CD14-positive monocyte (primary cell): ENCODE measurements around the gene C13orf46. TPM values are rescaled to one million over a fixed set of nuclear protein-coding genes. Genes with fewer than 3 reads are reported as not detected.
A peak's percentile ranks its signal among the peaks of the same experiment; 100 is the strongest.
"Not testable (repeated sequence)": the region's sequence is repeated elsewhere in the genome, so short reads cannot be mapped to it uniquely, and the experiment has no call there.

ENCODE experiments used
- DNase-seq, 3 donors: peaks; one replicate each; pipeline ENCODE4 v3.0.0-alpha.2; 2011 to 2022
- H2AFZ ChIP-seq: 2 replicates; pipeline ENCODE4 v1.6.0; 2012; ENCODE audit warnings: mild to moderate bottlenecking, low read depth, low read length, inconsistent platforms; ENCODE audit not compliant: insufficient read depth, poor library complexity, severe bottlenecking
- H3K27ac ChIP-seq, 2 donors: 1 replicate in 1 of 2; 2 replicates in 1 of 2; pipeline ENCODE4 v1.5.1; 2012 to 2013; ENCODE audit warnings: low read length in 2 of 2, control low read depth in 1 of 2, inconsistent platforms in 1 of 2, low read depth in 1 of 2, mild to moderate bottlenecking in 1 of 2
- H3K27me3 ChIP-seq, 2 donors: one replicate each; pipeline versions ENCODE4 v1.6.0 to v1.6.1; 2011 to 2013; ENCODE audit warnings: low read length in 2 of 2; ENCODE audit not compliant: control insufficient read depth in 2 of 2, insufficient read depth in 2 of 2
- H3K36me3 ChIP-seq, 2 donors: replicated peaks in 1 of 2; 1 replicate in 1 of 2; 2 replicates in 1 of 2; pipeline versions ENCODE4 v1.5.1 to v1.6.1; 2012 to 2013; ENCODE audit warnings: low read length in 2 of 2, control low read depth in 1 of 2, inconsistent platforms in 1 of 2, mild to moderate bottlenecking in 1 of 2; ENCODE audit not compliant: insufficient read depth in 2 of 2, control insufficient read depth in 1 of 2
- H3K4me1 ChIP-seq, 2 donors: 1 replicate in 1 of 2; 2 replicates in 1 of 2; pipeline versions ENCODE4 v1.5.1 to v1.6.1; 2012 to 2013; ENCODE audit warnings: low read length in 2 of 2, control low read depth in 1 of 2, inconsistent platforms in 1 of 2, mild to moderate bottlenecking in 1 of 2, moderate library complexity in 1 of 2; ENCODE audit not compliant: insufficient read depth in 2 of 2, control insufficient read depth in 1 of 2
- H3K4me2 ChIP-seq: replicated peaks from 2 replicates; pipeline ENCODE3; 2012; ENCODE audit warnings: low read length, moderate library complexity, mild to moderate bottlenecking; ENCODE audit not compliant: poor library complexity, severe bottlenecking; ENCODE audit errors: extremely low read depth
- H3K4me3 ChIP-seq, 3 experiments: fragments of 200-600 bp in 1 of 3; sonication (generic) in 1 of 3; replicated peaks in 1 of 3; 1 replicate in 2 of 3; 2 replicates in 1 of 3; pipeline ENCODE4 v1.5.1; 2011 to 2013; ENCODE audit warnings: low read length in 3 of 3, mild to moderate bottlenecking in 3 of 3, control low read depth in 2 of 3, low read depth in 2 of 3, inconsistent platforms in 1 of 3, moderate library complexity in 1 of 3
- H3K79me2 ChIP-seq: 2 replicates; pipeline ENCODE4 v1.6.0; 2012; ENCODE audit warnings: mild to moderate bottlenecking, control low read depth, inconsistent platforms, low read length, moderate library complexity; ENCODE audit not compliant: insufficient read depth
- H3K9ac ChIP-seq: 2 replicates; pipeline ENCODE4 v1.6.0; 2017; ENCODE audit warnings: low read length, mild to moderate bottlenecking; ENCODE audit not compliant: insufficient read depth, poor library complexity, severe bottlenecking
- H3K9me3 ChIP-seq, 2 donors: replicated peaks in 1 of 2; 1 replicate in 1 of 2; 2 replicates in 1 of 2; pipeline versions ENCODE4 v1.5.1 to v1.6.1; 2012 to 2013; ENCODE audit warnings: low read length in 2 of 2, control low read depth in 1 of 2; ENCODE audit not compliant: control insufficient read depth in 1 of 2, insufficient read depth in 1 of 2
- H4K20me1 ChIP-seq: 2 replicates; pipeline ENCODE4 v1.6.0; 2012; ENCODE audit warnings: mild to moderate bottlenecking, low read length, control low read depth, moderate library complexity; ENCODE audit not compliant: insufficient read depth
- H3K27ac Mint-ChIP-seq, 7 donors: one replicate each; pipeline ENCODE4 v1.8.0; 2020; ENCODE audit warnings: mild to moderate bottlenecking in 7 of 7, mixed read lengths in 7 of 7, moderate library complexity in 6 of 7, inconsistent platforms in 2 of 7
- H3K27me3 Mint-ChIP-seq, 3 donors: one replicate each; pipeline ENCODE4 v1.8.0; 2021 to 2022; ENCODE audit warnings: low read depth in 3 of 3, mild to moderate bottlenecking in 3 of 3, mixed read lengths in 3 of 3, moderate library complexity in 3 of 3, inconsistent platforms in 1 of 3
- H3K36me3 Mint-ChIP-seq, 2 donors: one replicate each; pipeline ENCODE4 v1.8.0; 2020; ENCODE audit warnings: mixed read lengths in 2 of 2, inconsistent platforms in 1 of 2, mild to moderate bottlenecking in 1 of 2
- H3K4me1 Mint-ChIP-seq: one replicate; pipeline ENCODE4 v1.8.0; 2020; ENCODE audit warnings: mild to moderate bottlenecking, mixed read lengths
- H3K4me3 Mint-ChIP-seq, 2 donors: one replicate each; pipeline ENCODE4 v1.8.0; 2020; ENCODE audit warnings: mild to moderate bottlenecking in 2 of 2, mixed read lengths in 2 of 2, moderate library complexity in 1 of 2
- H3K9me3 Mint-ChIP-seq, 7 donors: one replicate each; pipeline ENCODE4 v1.8.0; 2020 to 2022; ENCODE audit warnings: mixed read lengths in 7 of 7, mild to moderate bottlenecking in 6 of 7, moderate library complexity in 6 of 7, inconsistent platforms in 2 of 7
- CTCF ChIP-seq: fragments of 200-600 bp; IDR thresholded peaks from one replicate; pipeline ENCODE4 v1.8.0; 2022; ENCODE audit warnings: antibody characterized with exemption, mild to moderate bottlenecking
- WGBS: methylation state at CpG from one replicate; pipeline ENCODE4 v1.1.5; 2013; ENCODE audit warnings: missing lambda C conversion rate; ENCODE audit not compliant: insufficient coverage; 5-methylcytosine and 5-hydroxymethylcytosine counted together
- intact Hi-C, 2 donors: fragments of 100-400 bp; cut with micrococcal nuclease; formaldehyde crosslinking; loops; one replicate each; pipeline versions ENCODE4 v1.15.0 to v1.15.1; 2023
- polyA plus RNA-seq, 3 donors: library from polyadenylated mRNA; depleted of rRNA in 1 of 3; unstranded in 2 of 3; stranded (reverse) in 1 of 3; fragments of 300-500 nt in 2 of 3; fragments of >200 nt in 1 of 3; fragmentation: Illumina TruSeq in 2 of 3; gene quantifications; 1 replicate in 2 of 3; 2 replicates in 1 of 3; pipeline ENCODE4 v1.2.3, GENCODE V29; 2012 to 2021

C13orf46 gene
- polyA plus RNA-seq, 3 donors: 0.05 to 0.35 TPM; not detected in 1

- Mint-ChIP-seq H3K4me3 (no peak overlapping the region), H3K9me3 (peaks cover 35 to 59% (median 48%) of the 10 kb centered on the region in 7 donors), H3K4me1 (no peaks in the 10 kb centered on the region), H3K27me3 (peaks cover 17 to 29% (median 24%) of the 10 kb centered on the region in 3 donors), H3K27ac (peak overlapping the region in 1 of 7 donors; percentile 15), H3K36me3 (peaks cover 2 to 9% of the 10 kb centered on the region in 2 donors)
- no peak for TF ChIP-seq CTCF
- no peak overlapping the region for H3K4me3 ChIP-seq
- H3K36me3 ChIP-seq: no peaks in the 10 kb centered on the region
- H3K79me2 ChIP-seq: no peaks in the 10 kb centered on the region
- no peaks in the 10 kb centered on the region for H4K20me1 ChIP-seq
- no peak overlapping the region for H2AFZ ChIP-seq
- no peak for DNase-seq
- H3K4me1 ChIP-seq: no peaks in the 10 kb centered on the region
- no peak overlapping the region for H3K4me2 ChIP-seq
- H3K9me3 ChIP-seq: peaks cover 45 to 48% of the 10 kb centered on the region in 2 donors
- H3K27ac ChIP-seq: no peak overlapping the region
- intact Hi-C loops: no loop called here
- no peak overlapping the region for H3K9ac ChIP-seq
- H3K27me3 ChIP-seq: peaks cover 0 to 9% of the 10 kb centered on the region in 2 donors
- WGBS: 90% methylated on average over 23 of the region's 24 CpGs
Measured at GRCh38 chr13:113914333-113915011, 59.4 kb downstream of the C13orf46 start.

- H3K27ac ChIP-seq, intact Hi-C loops, H3K79me2 ChIP-seq, H3K4me1 ChIP-seq, H3K4me2 ChIP-seq, H3K4me1 Mint-ChIP-seq, H4K20me1 ChIP-seq, H3K36me3 ChIP-seq, H3K36me3 Mint-ChIP-seq, H3K4me3 ChIP-seq, H2AFZ ChIP-seq, H3K9ac ChIP-seq, H3K4me3 Mint-ChIP-seq, DNase-seq: not testable (repeated sequence)
- WGBS: 99% methylated on average over 20 of the region's 22 CpGs
- H3K27me3 ChIP-seq: peaks cover 0 to 14% of the 10 kb centered on the region in 2 donors
- H3K9me3 Mint-ChIP-seq: peaks cover 34 to 56% (median 48%) of the 10 kb centered on the region in 7 donors
- peaks cover 45 to 48% of the 10 kb centered on the region in 2 donors for H3K9me3 ChIP-seq
- peaks cover 17 to 29% (median 27%) of the 10 kb centered on the region in 3 donors for H3K27me3 Mint-ChIP-seq
- peak overlapping the region in 1 of 7 donors; percentile 15 for H3K27ac Mint-ChIP-seq
Measured at GRCh38 chr13:113913838-113914237, 60.0 kb downstream of the C13orf46 start.

GRCh38 chr13:113913408-113913807 is 60.5 kb downstream of the C13orf46 start:
- DNase-seq, H3K4me2 ChIP-seq, H3K4me3 ChIP-seq, H3K4me3 Mint-ChIP-seq, H3K9ac ChIP-seq, H3K36me3 ChIP-seq, H3K4me1 Mint-ChIP-seq, H3K27ac ChIP-seq, H4K20me1 ChIP-seq, H2AFZ ChIP-seq, H3K27ac Mint-ChIP-seq, H3K79me2 ChIP-seq, intact Hi-C loops, H3K36me3 Mint-ChIP-seq, H3K4me1 ChIP-seq: not testable (repeated sequence)
- WGBS: no CpG with 5 or more reads among the region's 8 CpGs
- Histone ChIP-seq H3K27me3 (peaks cover 0 to 16% of the 10 kb centered on the region in 2 donors), H3K9me3 (peaks cover 45% of the 10 kb centered on the region in 2 donors)
- peaks cover 30 to 53% (median 47%) of the 10 kb centered on the region in 7 donors for H3K9me3 Mint-ChIP-seq
- H3K27me3 Mint-ChIP-seq: peaks cover 17 to 29% (median 27%) of the 10 kb centered on the region in 3 donors
